ENCODE results near the gene PDK4. TPM values are rescaled to one million over a fixed set of nuclear protein-coding genes. Genes with fewer than 3 reads are reported as not detected.
A peak's percentile ranks its signal among the peaks of the same experiment; 100 is the strongest.

The PDK4 gene
- total RNA-seq (2011; cell fraction: chromatin; rRNA removed; ENCODE audit: low replicate concordance) = 0.69 TPM in 1 of 2 replicates, not detected in the other
- not detected in 2 replicates for total RNA-seq (2011; cell fraction: nucleolus; rRNA removed)
- 0.07 and 0.15 TPM in 2 replicates for total RNA-seq (2011; cell fraction: nucleoplasm; rRNA removed)
- total RNA-seq (2014; rRNA removed) (0.45 TPM in 1 of 2 replicates, not detected in the other), total RNA-seq (2014; rRNA removed; fragmentation: Illumina TruSeq; extraction: Trizol) (0.04 and 0.16 TPM in 2 replicates), total RNA-seq (2015; rRNA removed; fragmentation: Illumina TruSeq; extraction: Trizol) (0.07 and 0.15 TPM in 2 replicates), total RNA-seq (2021) (0.20 and 0.24 TPM in 2 replicates), polyA plus RNA-seq (2011; rRNA removed) (0.03 and 0.11 TPM in 2 replicates), polyA plus RNA-seq (2014; fragmentation: Illumina TruSeq; extraction: Trizol) (0.06 and 0.09 TPM in 2 replicates), polyA plus RNA-seq (2014; fragmentation: Nextera tagmentation; extraction: Ambion mirVana) (under 1 TPM in 1 of 2 experiments, not detected in 1; 0.03 TPM), polyA plus RNA-seq (2014; rRNA removed) (0.04 and 0.08 TPM in 2 replicates), polyA minus RNA-seq (2011; rRNA and poly(A)+ RNA removed) (0.14 and 0.21 TPM in 2 replicates), Bru-seq, nascent RNA (percentile 19 among the genes with signal in this experiment), BruChase-seq, experiment 1, labeled RNA remaining after a 2-hour chase (percentile 23 among the genes with signal in this experiment), BruChase-seq, experiment 2, labeled RNA remaining after a 6-hour chase (percentile 25 among the genes with signal in this experiment)
- polyA plus RNA-seq (2011; cell fraction: cytosol; rRNA removed) = 0.03 TPM in 1 of 2 replicates, not detected in the other
- polyA plus RNA-seq (2011; cell fraction: nucleus; rRNA removed) = 0.06 and 0.17 TPM in 2 replicates
- polyA plus RNA-seq (2012) = 0.05 and 0.26 TPM in 2 replicates
- polyA minus RNA-seq (2011; cell fraction: cytosol; rRNA and poly(A)+ RNA removed) = 0.38 and 2.1 TPM in 2 replicates
- polyA minus RNA-seq (2011; cell fraction: nucleus; rRNA and poly(A)+ RNA removed) = 0.22 and 0.67 TPM in 2 replicates
- long read RNA-seq, experiment 1, partial matches to known transcripts = 0 of 1 reads
- long read RNA-seq, experiment 1, other reads (novel, unspliced or antisense) = 0 of 1 reads
- long read RNA-seq, experiment 2 = 0 reads
- long read RNA-seq, experiment 3 = 0 reads

DNA sequence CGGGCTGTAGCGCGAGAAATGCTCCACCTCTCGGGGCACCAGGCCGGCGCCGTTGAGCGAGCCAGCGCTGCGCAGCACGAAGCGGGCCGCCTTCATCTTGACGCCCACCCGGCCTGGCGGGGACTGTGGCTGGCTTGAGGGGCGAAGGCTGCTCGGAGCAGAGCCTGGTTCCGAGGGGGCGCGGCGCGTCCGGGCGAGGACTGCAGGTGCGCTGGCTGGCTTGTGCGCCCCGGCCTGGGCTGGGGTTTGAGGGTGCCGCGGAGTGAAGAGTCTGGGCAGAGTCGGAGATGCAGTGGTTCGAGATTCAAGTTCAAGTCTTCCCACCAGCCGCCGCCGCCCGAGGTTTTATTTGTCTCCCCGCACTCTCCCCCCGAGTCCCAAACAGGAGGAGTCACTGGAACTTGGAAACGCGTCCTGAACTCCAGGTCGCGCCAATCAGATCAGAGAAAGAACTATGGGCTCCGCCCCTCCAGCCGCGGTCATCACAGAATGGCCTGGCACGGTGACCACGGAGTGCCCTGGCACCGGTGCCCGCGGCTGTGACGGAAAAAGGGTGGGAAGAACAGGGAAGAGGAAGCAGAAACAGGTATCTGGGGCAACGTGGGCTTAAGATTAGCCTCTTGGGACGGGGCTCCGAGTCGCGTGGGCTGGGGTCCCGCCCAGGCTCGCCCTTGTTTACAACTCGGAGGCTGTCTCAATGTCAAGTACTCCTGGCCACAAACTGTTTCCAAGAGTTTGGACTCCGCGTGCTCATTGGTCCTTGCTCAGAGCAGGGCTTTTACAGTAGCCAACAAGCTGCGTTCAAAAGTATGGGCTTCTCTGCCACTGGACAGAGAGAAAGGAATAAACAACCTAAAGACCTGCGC lies at the start of gene PDK4:
TSS of gene PDK4 (minus strand) at position 319 of the 866 bp plus-strand sequence. CDS start at position 96, 223 bp downstream.
- DNase-seq (ENCODE audit: extremely low read depth in 1 of 4, low spot score in 3 of 4) (peak in 2 of 4 experiments; percentile 12), ATAC-seq (peak; percentile 78), FAIRE-seq (no peak)
- ChIA-PET POLR2A (interaction anchor here (0.6 kb wide), 1 partner anchor 11 kb away, joined by 3 read pairs; no protein-coding TSS in a partner anchor), CTCF (ENCODE audit: low intra/inter-chr PET ratio) (no interaction called here)
- peak within 1 kb of the TSS; percentile 45 for H3K4me2 ChIP-seq (ENCODE audit: insufficient read depth, low read length)
- H2AFZ ChIP-seq (ENCODE audit: low read depth, low read length) = peak within 1 kb of the TSS; percentile 62; the same call in 1 of the 2 replicates
- in situ Hi-C loops (cut with MboI) (no loop called here), intact Hi-C loops (cut with micrococcal nuclease) (no loop called here)
- H3K9ac ChIP-seq (ENCODE audit: insufficient read depth in 1 of 2, low read depth in 2 of 2, low read length in 2 of 2) = peak within 1 kb of the TSS in 1 of 2 experiments; percentile 81; a peak in 2 of 4 replicates
- H3K79me2 ChIP-seq (ENCODE audit: control insufficient read depth, insufficient read depth, low read length) = no peaks in the 10 kb centered on the region
- WGBS (ENCODE audit: insufficient coverage, low coverage, missing lambda C conversion rate) = 1% methylated on average over 62 of the region's 63 CpGs
- no peak within 1 kb of the TSS for H3K27ac ChIP-seq (ENCODE audit: extremely low read depth, low read depth, low read length)
- H3K36me3 ChIP-seq (ENCODE audit: control insufficient read depth, insufficient read depth, low read length) = no peaks in the 10 kb centered on the region
- H4K20me1 ChIP-seq (replicated peaks; ENCODE audit: control insufficient read depth, insufficient read depth, low read length) = no peaks in the 10 kb centered on the region
- BruUV-seq (replicated peaks) = no TSS peak
- no peaks in the 10 kb centered on the region for H3K9me1 ChIP-seq (ENCODE audit: control insufficient read depth, insufficient read depth, low read length)
- peaks cover 15 to 16% of the 10 kb centered on the region in 2 experiments for H3K27me3 ChIP-seq (ENCODE audit: control insufficient read depth in 2 of 2, insufficient read depth in 2 of 2, low read length in 2 of 2)
- peak within 1 kb of the TSS; percentile 29 for H3K4me3 ChIP-seq
- peaks cover 0 to 9% of the 10 kb centered on the region in 2 experiments; a peak in 3 of 5 replicates for H3K4me1 ChIP-seq (replicated peaks in 1 of 2; ENCODE audit: control insufficient read depth in 2 of 2, insufficient read depth in 2 of 2, low read length in 2 of 2)
- no peaks in the 10 kb centered on the region; the same call in 1 of the 2 replicates for H3K9me3 ChIP-seq (replicated peaks; ENCODE audit: control insufficient read depth, insufficient read depth, low read depth, low read length)
- TF ChIP-seq, protein P1, sequence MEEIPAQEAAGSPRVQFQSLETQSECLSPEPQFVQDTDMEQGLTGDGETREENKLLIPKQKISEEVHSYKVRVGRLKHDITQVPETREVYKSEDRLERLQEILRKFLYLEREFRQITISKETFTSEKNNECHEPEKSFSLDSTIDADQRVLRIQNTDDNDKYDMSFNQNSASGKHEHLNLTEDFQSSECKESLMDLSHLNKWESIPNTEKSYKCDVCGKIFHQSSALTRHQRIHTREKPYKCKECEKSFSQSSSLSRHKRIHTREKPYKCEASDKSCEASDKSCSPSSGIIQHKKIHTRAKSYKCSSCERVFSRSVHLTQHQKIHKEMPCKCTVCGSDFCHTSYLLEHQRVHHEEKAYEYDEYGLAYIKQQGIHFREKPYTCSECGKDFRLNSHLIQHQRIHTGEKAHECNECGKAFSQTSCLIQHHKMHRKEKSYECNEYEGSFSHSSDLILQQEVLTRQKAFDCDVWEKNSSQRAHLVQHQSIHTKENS (CRISPR knock-in tag; IDR thresholded peaks at IDR 0.05) = no peak
- no peak for TF ChIP-seq ASH1L (IDR thresholded peaks at IDR 0.05; ENCODE audit: borderline replicate concordance, low read depth, partially characterized antibody)
- TF ChIP-seq NRF1 (conservative IDR thresholded peaks at IDR 0.05 in 1 of 2, IDR thresholded peaks at IDR 0.05 in 1 of 2) = 0 out of 4 replicates have a peak, but pooled peaks of 1 of the 2 experiments have one; percentile 14
- TF ChIP-seq ATF1 (CRISPR knock-in tag; IDR thresholded peaks at IDR 0.05) = no peak
- peak; percentile 36; the same call in 1 of the 2 replicates for TF ChIP-seq ATF1 (tag; IDR thresholded peaks at IDR 0.05)
- TF ChIP-seq, protein P2, sequence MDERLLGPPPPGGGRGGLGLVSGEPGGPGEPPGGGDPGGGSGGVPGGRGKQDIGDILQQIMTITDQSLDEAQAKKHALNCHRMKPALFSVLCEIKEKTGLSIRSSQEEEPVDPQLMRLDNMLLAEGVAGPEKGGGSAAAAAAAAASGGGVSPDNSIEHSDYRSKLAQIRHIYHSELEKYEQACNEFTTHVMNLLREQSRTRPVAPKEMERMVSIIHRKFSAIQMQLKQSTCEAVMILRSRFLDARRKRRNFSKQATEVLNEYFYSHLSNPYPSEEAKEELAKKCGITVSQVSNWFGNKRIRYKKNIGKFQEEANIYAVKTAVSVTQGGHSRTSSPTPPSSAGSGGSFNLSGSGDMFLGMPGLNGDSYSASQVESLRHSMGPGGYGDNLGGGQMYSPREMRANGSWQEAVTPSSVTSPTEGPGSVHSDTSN (CRISPR knock-in tag; IDR thresholded peaks at IDR 0.05; ENCODE audit: low read depth) = no peak
- TF ChIP-seq, protein P2 (tag; conservative IDR thresholded peaks at IDR 0.05; ENCODE audit: low read depth) = no peak
- TF ChIP-seq FIP1L1 (IDR thresholded peaks at IDR 0.05; ENCODE audit: low read depth, low read length, poor library complexity, severe bottlenecking) = peak; percentile 43
- no peak for TF ChIP-seq CSDE1 (IDR thresholded peaks at IDR 0.05)
- no peak for TF ChIP-seq TAF9B (IDR thresholded peaks at IDR 0.05; ENCODE audit: partially characterized antibody)
- peak; percentile 59 to 81; a peak in 1 of 4 replicates for TF ChIP-seq FOXK2 (conservative IDR thresholded peaks at IDR 0.05 in 1 of 2, IDR thresholded peaks at IDR 0.05 in 1 of 2; ENCODE audit: low read depth in 2 of 2)
- no peak for TF ChIP-seq SMC3 (conservative IDR thresholded peaks at IDR 0.05; ENCODE audit: insufficient read depth, low read depth, low read length)

Data from K562 (cell line).